Measurements from ENCODE around the gene EXD3. TPM values are rescaled to one million over a fixed set of nuclear protein-coding genes. Genes with fewer than 3 reads are reported as not detected.

EXD3 gene
- total RNA-seq, 4 donors from 2014 or later: 13.8 to 25.7 (median 17.7) TPM

GRCh38 chr9:137403269-137403668, 19.7 kb downstream of the EXD3 start:
- 95% methylated on average over 15 of the region's 15 CpGs for WGBS, 2 donors
- DNase-seq (ENCODE audit: low spot score in 2 of 2): no peak
- TF ChIP-seq POLR2A (IDR thresholded peaks at IDR 0.05): no peak
- TF ChIP-seq, protein P1, sequence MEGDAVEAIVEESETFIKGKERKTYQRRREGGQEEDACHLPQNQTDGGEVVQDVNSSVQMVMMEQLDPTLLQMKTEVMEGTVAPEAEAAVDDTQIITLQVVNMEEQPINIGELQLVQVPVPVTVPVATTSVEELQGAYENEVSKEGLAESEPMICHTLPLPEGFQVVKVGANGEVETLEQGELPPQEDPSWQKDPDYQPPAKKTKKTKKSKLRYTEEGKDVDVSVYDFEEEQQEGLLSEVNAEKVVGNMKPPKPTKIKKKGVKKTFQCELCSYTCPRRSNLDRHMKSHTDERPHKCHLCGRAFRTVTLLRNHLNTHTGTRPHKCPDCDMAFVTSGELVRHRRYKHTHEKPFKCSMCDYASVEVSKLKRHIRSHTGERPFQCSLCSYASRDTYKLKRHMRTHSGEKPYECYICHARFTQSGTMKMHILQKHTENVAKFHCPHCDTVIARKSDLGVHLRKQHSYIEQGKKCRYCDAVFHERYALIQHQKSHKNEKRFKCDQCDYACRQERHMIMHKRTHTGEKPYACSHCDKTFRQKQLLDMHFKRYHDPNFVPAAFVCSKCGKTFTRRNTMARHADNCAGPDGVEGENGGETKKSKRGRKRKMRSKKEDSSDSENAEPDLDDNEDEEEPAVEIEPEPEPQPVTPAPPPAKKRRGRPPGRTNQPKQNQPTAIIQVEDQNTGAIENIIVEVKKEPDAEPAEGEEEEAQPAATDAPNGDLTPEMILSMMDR (IDR thresholded peaks at IDR 0.05): no peak
- no peak overlapping the region for H3K4me3 ChIP-seq (ENCODE audit: low read depth, poor library complexity, severe bottlenecking)
- intact Hi-C loops (cut with DNase I; ENCODE audit: low total_unique reads): no loop called here

DNA sequence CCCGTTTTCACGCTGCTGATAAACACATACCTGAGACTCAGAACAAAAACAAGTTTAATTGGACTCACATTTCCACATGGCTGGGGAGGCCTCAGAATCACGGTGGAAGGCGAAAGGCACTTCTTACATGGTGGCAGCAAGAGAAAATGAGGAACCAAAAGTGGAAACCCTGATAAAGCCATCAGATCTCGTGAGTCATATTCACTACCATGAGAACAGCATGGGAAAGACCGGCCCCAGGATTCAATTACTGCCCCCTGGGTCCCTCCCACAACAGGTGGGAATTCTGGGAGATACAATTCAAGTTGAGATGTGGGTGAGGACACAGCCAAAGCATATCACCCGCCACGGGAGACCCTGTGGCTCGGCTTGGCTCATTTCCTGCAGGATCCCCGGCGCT, 20.2 kb downstream of the EXD3 start:
- no peak for TF ChIP-seq POLR2A (IDR thresholded peaks at IDR 0.05)
- TF ChIP-seq, protein P1 (IDR thresholded peaks at IDR 0.05): no peak
- no peak for DNase-seq (ENCODE audit: low spot score in 2 of 2)
- 81 to 82% methylated on average over 11 of the region's 11 CpGs for WGBS, 2 donors
- no peak overlapping the region for H3K4me3 ChIP-seq (ENCODE audit: low read depth, poor library complexity, severe bottlenecking)
- intact Hi-C loops (cut with DNase I; ENCODE audit: low total_unique reads): no loop called here

DNA sequence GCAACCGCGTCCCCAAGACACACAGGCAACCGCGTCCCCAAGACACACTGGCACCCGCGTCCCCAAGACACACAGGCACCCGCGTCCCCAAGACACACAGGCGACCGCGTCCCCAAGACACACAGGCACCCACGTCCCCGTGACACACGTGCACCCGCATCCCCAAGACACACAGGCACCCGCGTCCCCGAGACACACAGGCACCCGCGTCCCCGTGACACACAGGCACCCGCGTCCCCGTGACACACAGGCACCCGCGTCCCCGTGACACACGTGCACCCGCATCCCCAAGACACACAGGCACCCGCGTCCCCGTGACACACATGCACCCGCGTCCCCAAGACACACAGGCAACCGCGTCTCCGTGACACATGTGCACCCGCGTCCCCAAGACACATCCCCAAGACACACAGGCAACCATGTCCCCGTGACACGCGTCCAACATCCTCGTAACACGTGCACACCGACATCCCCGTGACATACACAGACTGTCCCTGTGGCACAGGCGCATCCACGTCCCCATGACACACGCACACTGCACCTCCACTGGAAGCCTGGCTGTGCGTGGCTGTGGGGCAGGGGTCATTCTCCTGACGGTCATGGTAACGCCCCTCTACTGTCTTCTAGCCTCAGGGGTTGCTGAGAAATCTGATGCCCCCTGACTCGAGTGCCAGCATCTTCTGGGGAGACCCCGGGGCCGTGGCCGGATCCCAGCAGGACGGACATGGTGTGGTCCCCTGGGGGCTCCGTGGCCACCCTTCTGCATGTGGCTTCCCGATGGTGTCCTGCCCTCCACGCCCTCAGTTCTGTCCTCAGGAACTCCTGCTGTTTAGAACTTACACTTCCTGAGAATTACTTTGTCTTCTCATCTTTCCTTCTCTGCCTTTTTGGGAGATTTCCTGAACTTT, 24.1 kb downstream of the EXD3 start:
- DNase-seq (ENCODE audit: low spot score in 2 of 2): no peak
- H3K4me3 ChIP-seq (ENCODE audit: low read depth, poor library complexity, severe bottlenecking): no peak overlapping the region
- intact Hi-C loops (cut with DNase I; ENCODE audit: low total_unique reads): no loop called here
- TF ChIP-seq, protein P1 (IDR thresholded peaks at IDR 0.05): no peak
- no peak for TF ChIP-seq POLR2A (IDR thresholded peaks at IDR 0.05)
- WGBS, 2 donors: 95 to 98% methylated on average over 58 to 60 of the region's 60 CpGs

GRCh38 chr9:137397675-137398423, 25.1 kb downstream of the EXD3 start:
- DNase-seq (ENCODE audit: low spot score in 2 of 2): no peak
- whole genome bisulfite sequencing, 2 donors: 88 to 90% methylated on average over 20 of the region's 20 CpGs
- no peak overlapping the region for H3K4me3 ChIP-seq (ENCODE audit: low read depth, poor library complexity, severe bottlenecking)
- no peak for TF ChIP-seq POLR2A (IDR thresholded peaks at IDR 0.05)
- TF ChIP-seq, protein P1 (IDR thresholded peaks at IDR 0.05): no peak
- intact Hi-C loops (cut with DNase I; ENCODE audit: low total_unique reads): no loop called here

DNA sequence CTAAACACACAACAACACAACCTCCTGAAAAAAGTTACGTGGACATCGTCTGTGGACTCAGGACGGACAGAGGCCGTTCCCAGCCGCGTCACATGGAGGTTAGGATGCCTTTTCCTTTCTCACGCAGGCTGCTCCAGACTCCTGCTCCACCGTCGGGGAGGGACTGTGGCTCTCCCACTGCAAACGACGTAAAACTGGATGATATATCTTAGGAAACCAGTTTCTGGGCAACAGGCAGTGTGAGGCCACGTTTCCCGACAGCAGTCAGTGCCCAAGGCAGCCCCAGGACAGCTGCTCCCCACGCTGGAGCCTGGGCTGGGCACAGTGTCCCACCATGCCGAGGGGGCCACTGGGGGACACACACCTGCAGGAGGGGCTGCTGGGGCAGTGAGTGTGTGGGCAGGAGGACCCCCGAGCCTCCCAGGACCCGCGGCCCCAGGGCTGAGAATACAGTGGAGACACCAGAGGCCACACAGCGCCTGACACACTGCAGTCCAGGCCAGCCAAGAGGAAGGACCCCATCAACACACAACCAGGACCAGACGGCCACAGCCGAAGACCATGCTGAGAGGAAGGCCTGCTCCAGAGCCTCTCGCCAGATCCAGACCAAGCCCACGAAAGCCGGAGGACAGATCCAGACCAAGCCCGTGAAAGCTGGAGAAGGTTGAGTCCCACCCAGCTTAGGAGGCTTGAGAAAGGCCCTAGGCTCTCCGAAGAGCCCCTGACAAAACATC, 26.2 kb downstream of the EXD3 start:
- 95 to 98% methylated on average over 23 of the region's 26 CpGs for WGBS, 2 donors
- DNase-seq (ENCODE audit: low spot score in 2 of 2): no peak
- no peak for TF ChIP-seq POLR2A (IDR thresholded peaks at IDR 0.05)
- intact Hi-C loops (cut with DNase I; ENCODE audit: low total_unique reads): no loop called here
- H3K4me3 ChIP-seq (ENCODE audit: low read depth, poor library complexity, severe bottlenecking): no peak overlapping the region
